AML-193 (cell line): Measurements from ENCODE around the gene FAM120A.

Experiments used
- DNase-seq, 2 experiments: peaks; one replicate each; lab custom pipeline; 2025; lab: John Stamatoyannopoulos, UW

The FAM120A gene

DNA sequence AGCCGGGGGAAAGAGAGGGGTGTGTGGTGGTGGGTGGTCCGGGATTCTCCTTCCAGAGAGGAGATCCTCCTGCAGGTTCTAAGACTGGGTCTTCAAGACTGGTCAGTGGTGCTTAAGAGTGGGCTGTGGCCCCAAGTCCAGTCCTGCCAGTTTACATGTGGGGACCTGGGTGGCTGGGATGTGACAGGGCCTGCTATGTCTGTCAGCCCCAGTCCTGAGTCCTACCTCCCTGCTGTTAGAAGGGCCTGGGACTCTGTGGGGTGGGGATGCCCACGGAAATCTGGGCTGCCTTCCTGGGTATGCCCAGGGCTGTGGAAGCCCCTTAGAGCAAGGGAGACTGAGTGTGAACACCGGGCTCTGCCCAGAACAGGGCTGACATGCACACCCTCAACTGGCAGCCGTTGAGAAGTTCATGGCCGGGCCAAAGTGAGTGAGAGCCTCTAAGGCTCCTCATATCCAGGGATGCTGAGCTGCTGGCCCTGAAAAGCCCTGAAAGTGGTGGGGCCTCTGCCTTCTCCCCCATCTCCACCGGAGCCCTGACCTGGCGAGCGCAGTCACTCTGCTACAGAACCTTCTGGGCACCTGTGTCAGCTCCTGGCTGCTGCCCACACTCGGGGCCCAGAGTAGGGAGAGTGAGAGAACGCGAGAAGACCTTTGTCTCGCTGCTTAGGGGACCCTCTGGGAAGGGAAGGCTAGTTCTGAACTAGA is 126.6 kb downstream of the FAM120A start:
- DNase-seq, result no peak

DNA sequence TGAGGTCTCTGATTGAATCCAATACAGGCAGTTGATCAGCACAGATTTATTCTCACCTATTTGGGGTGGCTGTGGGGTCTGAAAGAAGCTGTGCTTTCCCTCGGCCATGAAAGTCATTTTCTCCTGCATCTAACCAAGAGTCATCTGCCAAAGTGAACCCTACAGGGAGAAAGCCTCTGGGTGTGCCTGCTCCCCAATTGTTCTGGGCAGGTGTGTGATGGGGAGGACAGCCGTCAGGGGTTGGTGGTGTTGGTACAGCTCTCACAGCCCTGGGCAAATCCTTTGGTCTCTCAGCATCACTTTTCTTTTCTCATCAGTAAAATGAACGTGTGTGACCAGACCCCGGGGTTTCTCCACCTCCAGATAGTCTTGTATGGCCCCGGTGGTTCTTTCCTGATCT is 127.4 kb downstream of the FAM120A start:
- DNase-seq, result no peak

DNA sequence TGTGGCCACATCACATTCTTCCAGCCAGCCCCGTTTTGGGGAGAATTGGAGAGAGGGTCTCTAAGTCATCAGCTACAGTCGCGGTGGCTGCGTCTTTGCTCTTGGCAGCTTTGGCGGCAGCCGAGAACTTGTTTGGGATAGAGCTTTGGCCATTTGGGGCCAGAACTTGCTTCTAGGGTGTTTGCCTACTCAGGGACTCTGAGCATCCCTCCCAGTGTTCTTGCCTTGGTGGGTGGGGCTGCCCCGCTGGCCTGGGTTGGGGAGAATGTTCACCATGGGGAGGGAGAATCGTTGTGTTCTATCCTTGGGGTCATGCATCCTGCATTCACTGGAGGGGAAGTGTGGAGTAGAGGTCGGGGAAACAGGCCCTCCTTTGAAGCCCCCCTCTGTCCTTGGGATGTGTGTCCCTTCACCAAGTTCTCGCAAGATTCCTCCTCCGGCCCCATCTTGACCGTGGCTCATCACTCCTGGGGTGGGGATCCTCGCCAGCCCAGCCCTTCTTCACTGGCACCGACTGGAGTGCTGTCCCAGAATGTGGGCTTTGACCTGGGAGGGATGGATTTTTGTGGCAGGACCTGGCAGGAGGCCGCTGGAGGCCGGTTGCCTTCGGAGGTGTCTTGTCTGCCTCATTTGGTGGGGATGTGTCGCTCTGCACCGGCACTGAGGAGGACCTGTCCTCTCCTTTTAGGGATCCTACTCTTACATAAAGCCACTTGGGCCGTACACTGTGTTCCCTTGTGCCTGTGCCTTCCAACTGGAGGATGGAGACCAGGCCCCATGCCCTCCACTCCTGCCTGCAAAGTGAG is 128.4 kb downstream of the FAM120A start:
- DNase-seq, result no peak

DNA sequence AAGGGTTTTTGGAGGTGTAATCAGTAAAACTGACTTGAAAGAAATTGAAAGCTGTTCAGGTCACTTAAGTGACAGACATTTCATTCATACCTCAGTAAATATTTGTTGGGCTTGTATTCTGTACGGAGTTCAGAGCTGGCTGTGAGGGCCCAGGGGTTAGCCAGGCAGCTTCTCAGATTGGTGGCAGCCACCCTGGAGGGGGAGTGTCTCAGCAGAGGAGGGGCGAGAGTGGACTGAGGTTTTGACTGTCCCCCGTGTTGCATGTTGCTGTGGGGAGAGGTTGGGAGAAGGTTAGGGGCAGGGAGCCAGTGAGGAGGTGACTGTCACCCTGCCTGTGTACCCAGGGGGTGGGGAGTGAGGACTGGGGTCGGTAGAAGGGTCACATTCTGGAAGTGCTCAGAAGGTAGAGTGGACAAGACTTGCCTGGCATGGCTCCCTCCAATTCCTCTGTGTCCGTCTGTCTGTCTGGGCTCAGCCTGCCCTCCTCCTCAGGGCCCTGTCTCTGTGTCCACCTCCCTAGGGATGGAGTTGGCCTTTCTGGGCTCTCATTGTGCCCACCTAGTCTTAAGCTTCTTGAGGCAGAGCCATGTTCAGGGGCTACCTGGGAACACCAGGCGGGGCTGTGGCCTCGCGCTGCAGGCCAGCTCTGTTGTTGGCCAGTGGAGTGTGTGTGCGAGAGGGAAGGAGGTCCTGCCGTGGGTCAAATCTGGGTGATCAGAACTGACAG is 129.3 kb downstream of the FAM120A start:
- DNase-seq, result no peak

DNA sequence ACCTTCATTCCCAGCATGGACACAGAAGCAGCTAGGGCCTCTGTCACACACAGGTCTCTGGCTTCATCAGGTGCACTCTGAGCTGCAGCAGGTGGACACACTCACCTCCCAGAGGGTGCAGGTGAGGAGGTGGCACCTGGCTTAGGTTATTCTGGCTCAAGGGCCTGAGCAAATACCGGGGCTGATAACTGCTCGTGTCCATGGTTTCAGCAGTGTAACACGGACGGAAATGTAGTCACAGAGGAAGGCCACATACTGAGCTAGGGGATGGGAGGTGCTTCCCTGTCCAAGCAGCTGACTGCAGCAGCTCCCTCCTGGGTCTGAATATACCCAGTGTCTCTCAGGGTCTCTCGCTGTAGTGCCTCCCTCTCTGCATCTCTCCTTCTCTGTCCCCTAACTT is 130.6 kb downstream of the FAM120A start:
- DNase-seq, result no peak

DNA sequence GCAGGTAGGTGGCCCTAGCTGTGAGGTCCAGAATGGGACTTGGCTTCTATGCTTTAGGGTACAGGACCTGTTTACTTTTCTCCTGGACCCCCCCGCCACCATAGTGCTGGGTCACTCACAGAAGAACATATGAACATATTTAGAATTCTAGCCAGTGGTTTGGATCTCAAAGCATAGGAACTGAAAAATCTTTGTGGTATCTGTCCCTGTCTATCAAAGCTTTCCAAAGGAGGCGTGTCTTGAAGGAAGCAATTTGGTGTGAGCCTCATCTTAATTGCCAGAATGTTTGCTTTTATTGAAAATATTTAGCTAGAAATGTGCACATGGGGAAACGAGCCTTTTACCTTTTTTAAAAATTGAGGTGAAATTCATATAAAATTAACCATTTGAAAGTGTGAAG is 131.1 kb downstream of the FAM120A start:
- DNase-seq, result no peak

DNA sequence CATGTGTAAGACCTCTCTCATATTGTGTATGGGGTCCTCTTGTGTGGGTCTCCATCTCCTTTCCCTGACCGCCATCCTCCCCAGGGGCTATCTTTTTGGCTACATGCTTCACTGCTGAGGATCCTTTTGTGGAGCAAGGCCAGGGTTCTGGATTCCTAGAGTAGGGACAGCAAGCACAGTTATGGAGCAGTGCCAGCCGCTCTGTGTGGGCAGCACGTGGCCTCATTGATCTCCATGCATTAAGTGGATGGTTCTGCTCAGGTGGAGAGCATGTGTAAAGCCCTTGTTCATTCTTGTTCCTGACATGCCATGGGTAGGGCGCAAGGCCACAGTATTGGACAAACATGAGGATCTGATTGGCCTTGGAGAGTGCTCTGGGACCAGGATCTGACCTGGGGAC is 133.8 kb downstream of the FAM120A start:
- no peak for DNase-seq

DNA sequence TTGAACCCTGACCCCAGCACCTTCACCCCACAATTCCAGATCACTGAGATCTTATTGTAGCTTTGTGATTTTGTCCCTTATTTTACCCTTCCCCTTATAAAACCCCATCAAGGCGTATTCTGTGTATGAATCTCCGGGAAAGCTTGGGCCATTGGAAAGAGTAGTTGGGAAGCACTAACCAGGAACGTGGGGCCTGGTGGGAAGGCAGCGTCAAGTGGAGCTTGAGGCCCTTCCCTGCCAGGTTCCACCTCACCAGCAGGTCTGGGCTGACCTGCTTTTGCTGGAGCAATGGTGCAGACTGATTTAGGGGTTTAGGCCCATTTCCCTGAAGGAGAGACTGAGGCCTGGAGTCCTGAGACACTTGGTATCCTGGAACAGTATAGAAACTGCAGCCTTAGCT is 134.2 kb downstream of the FAM120A start:
- DNase-seq, result no peak

DNA sequence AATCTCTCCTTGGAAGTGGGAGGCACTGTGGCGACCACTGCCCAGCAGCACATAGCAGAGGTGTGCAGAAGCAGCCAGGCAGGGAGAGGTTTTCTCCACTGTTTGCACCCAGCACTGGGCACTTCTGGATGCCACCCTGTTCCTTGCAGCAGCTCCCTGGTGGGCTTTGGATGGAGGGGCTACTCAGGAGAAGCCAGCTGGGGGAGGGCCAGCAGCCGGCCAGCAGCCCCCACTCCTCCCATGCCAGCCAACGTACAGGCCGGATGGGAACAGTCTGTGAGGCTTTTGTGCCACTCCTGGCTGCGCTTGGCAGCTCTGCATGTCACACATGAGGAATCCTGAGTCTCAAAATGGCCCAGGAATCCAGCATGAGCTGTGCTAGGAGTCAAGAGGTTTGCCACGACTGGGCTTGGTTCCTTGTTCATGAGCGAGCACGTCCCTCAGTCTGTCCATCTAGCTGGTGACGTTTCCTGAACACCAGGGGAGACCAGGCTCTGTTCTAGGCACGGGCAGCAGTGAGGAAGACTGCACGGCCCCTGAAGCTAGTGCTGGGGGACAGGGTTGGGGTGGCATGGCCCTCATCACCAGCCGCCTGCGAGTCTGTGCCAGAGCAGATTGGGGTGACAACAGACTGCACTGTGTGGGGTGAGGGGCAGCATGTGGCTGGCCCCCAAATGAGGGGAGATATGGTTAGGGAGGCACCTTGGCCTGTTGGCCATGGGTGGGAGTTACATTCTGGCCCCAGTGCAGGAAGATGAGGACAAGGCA is 135.0 kb downstream of the FAM120A start:
- no peak for DNase-seq

DNA sequence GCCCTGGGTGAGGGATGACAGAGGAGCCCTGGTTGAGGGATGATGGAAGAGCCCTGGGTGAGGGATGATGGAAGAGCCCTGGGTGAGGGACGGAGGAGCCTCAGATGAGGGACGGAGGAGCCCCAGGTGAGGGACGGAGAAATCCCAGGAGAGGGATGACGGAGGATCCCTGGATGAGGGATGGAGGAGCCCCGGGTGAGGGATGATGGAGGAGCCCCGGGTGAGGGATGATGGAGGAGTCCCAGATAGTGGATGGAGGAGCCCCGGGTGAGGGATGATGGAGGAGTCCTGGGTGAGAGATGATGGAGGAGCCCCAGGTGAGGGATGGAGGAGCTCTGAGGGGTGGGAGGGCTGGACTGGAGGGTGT is 135.8 kb downstream of the FAM120A start:
- no peak for DNase-seq

DNA sequence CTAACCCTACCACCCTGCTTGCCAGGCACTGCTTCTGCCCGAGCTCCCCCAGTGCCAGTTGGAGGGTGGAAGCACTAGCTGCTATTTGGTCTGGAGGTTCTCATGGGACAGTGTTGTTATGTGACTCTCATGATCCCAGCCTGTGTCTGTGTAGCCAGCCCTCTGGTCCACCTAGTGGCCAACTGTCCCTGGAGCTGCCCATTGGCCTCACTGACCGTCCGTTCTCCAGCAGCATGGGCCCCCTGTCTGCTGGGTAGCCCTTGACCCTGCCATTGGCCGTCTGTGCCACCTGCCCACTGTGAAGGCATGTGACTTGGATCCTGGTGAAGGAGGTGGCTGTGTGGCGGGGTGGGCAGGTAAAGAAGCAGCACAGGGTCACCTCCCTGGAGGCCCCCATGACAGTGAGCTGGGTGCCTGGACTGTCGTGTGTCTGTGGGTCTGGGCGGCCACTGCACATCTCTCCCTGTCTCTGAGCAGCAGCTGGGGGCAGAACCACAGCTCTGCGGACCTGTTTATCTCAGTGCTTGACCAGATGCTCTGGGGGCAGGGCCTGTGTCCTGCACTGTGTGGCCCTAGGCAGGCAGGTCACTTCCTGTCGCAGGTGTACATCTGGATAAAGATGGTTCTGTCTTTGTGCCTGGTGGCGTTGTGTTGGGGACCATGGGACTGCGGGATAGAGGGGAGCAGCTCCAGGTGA is 136.3 kb downstream of the FAM120A start:
- DNase-seq, result no peak

DNA sequence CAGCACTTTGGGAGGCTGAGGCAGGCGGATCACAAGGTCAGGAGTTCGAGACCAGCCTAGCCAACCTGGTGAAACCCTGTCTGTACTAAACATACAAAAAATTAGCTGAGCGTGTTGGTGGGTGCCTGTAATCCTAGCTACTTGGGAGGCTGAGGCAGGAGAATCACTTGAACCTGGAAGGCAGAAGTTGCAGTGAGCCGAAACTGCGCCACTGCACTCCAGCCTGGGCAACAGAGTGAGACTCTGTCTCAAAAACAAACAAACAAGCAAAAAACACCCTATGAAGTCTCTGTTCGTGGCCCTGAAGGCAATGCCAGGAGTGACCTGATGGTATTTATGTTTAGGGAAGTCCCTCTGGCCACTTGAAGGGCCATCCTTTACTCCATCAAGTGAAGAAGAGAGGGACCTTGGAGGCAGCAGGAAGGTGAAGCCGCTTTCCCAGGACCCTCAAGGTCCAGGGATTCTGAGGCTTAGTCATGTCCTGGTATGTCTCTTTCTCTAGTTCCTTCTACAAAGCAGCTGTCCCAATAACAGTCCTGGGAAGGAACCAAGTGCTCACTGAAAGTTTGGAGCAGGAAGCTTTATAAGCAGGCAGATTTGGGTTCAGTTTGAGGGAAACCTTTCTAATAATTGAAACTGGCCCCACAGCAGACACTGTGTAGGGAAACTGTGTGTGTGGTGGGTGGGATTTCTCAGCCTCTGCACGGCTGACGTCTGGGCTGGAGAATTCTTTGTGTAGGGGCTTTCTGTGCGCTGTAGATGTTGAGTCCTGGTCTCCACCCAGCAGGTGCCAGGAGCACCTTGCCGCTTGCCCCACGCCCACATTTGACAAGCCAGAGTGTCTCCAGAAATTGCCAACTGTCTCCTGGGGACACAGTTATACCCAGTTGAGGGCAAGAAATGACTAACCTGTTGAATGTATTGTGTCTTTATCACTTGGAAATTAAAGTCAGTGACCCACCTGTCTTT is 137.4 kb downstream of the FAM120A start:
- no peak for DNase-seq

DNA sequence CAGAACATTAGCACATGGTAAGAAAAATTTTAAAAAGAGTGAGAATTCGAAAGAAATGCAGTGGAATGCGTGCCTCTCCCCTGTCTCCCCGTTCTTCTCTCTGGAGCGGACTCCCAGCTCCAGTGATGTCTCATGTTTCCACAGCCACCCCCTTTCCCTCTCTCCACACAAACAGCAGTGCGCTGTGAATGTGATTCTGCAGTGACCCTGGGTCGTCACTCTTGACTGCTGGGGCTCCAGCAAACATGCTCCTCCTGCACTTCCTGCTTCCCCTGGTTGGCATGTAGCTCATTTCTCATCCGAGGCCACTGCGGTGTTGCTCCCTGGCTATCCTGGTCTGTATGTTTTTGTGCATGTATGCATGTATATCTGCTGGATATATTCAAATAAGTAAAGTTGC is 138.2 kb downstream of the FAM120A start:
- DNase-seq, result no peak

DNA sequence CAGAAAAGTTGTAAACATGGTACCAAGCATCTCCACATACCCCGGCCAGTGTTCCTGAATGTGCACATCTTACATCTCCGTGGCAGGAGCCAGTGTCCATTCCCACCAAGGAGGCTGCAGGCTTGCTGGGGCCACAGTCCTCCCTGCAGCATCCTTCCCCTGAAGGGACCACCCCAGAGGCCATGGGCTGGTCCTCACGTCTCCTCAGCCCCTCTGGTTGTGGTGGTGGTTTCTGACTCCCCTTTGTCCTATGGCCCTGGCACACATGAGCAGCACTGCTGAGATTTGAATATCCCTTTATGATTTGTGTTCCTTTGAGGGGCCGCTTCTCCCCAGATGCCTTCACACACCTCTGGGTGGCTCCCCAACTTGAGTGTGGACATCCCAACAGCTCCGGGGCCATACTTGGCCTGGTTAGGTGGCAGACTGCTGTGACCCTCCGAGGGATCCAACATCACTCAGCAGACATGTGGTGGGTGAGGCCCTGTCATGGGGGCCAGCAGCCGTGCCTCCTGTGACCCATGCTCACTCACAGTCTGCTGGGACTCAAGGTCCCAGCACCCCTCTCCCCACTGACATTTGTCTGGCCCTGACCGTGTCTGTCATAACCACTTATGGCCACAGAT is 139.2 kb downstream of the FAM120A start:
- no peak for DNase-seq

DNA sequence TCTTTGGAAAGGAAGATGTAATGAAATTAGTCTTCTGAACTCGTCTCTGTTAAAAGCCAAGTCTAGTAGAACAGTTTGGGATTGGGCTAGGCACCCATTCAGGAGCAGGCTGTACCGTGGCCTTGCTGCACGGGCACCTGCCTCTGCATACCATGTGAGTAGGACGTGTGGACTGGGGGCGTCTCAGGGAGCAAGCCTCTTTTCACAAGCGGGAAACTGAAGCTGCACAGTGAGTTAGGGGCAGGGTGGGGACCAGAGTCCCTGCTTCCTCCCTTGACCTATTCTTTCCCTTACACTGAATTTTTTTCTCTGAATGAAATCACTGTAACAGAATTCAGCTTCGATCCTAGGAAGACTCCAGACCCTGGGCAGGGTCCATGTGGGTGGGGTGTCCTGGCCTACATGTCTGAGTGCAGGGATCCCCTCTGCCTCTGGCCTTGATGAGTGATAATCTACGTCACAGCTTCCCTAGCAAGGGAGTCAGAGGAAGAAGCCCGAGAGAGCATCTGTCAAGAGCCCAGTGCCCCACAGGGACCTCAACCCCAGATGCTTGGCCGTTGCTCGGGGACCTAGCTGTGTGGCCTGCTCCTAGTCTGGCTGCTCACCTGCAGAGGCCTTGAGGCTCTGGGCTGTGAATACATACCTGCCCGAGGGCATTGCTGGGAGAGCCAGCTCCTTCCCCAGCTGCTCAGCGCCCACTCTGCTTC is 140.0 kb downstream of the FAM120A start:
- no peak for DNase-seq

DNA sequence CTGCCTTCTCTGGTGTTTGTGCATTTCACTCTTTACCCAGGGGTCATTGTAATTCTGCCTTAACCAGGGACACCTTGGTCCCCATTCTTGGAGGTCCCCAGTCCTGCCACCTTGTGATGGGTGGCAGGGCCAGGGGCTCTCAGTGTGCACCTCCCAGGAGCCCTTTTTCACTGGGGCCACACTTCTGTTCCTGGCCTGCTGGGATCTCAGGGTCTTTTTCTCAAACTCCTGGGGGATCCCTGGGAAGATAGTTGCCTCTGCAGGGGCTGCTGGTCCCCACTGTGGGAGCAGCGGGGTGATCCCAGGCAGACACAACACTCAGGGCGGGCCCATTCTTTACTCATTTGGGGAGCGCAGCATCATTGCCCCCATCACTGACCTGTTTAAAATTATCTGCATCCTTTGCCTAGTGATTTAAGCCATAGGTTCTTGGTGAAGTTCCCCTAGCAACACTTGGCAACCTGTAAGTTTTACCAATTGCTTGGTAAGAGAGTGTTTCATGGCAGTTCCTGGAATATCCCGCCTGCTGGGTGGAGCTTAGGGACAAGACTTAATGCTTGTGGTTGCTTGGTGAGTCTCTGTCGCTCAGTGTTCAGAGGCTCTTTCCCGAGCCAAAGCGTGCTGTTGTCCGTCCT is 140.6 kb downstream of the FAM120A start:
- DNase-seq, result no peak

DNA sequence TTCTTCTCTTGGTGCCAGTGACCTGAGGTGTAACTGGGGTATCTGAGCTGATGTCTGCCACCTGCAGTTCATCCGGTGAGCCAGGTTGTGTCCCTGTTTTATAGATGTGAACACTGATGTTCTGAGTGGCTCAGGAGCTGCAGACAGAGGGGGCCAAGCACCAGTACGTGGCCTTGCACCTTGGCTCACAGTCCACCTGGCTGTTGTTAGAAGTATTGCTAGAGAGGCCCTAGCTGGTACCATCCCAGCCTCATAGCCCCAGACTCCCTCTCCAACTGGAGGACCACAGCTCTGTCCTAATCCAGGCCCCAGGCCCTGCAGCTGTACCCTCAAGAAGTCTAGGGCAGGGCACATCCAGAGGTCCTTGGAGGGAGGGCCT is 141.1 kb downstream of the FAM120A start:
- no peak for DNase-seq

DNA sequence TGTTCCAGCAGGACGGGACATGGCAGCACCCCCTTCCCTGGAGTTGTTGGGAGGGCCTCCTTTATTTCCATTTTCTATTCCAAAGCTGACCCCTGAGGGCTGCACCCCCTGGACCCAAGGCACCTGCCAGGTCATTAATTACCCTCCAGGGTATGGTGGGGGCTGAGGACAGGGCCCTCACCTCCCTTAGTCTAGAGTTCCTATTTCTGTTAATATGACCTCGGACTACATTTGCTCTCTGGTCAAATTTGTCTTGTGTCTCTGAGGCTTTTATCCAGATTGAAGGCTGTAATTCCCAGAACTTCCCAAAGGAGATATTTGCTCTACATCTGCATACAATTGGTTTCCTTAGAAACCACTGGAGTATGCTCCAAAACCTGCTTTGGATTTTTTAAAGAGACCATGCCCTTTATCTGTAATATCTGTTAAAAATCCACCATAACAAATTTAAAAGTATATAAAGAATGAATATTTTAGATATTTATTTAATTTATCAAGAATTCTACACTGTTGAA is 141.7 kb downstream of the FAM120A start:
- DNase-seq, result no peak
